K562 (cell line): ENCODE measurements around the gene UBE3B. TPM values are rescaled to one million over a fixed set of nuclear protein-coding genes. Genes with fewer than 3 reads are reported as not detected.

Source experiments
- ATAC-seq: fragments of 200-7000 bp; cut with Tn5 transposase; 3 replicates; pipeline ENCODE4 v1.9.1; 2020; ENCODE audit warnings: moderate library complexity
- BruUV-seq: library from RNA; stranded (reverse); fragments of 400-500 nt; replicated peaks from 2 replicates; lab custom pipeline; 2021; lab: Mats Ljungman, UMichigan
- CTCF ChIA-PET: fragments of 300-600 bp; formaldehyde crosslinking; extraction: SDS; loops from one replicate; lab custom pipeline; 2021; ENCODE audit warnings: low intra/inter-chr PET ratio; lab: Yijun Ruan, JAX
- POLR2A ChIA-PET: fragments of 300-600, 350-650 bp; sonication (Branson Sonifier 250); formaldehyde crosslinking; extraction: SDS; loops from one replicate; lab custom pipeline; 2021; ENCODE audit warnings: antibody characterized with exemption, inconsistent platforms; lab: Yijun Ruan, JAX
- DNase-seq, 4 experiments: peaks; one replicate each; pipeline versions ENCODE4 v3.0.0 to v3.0.0-alpha.2; 2011 to 2018; ENCODE audit warnings: low spot score in 3 of 4, mixed read lengths in 3 of 4; ENCODE audit errors: extremely low read depth in 1 of 4
- FAIRE-seq: peaks from 2 replicates; lab custom pipeline; 2011; peaks lifted over from hg19 to GRCh38; lab: Jason Lieb, UNC
- H2AFZ ChIP-seq: 2 replicates; pipeline ENCODE4 v1.6.0; 2011; ENCODE audit warnings: low read depth, low read length, control low read depth, inconsistent platforms
- H3K27ac ChIP-seq: fragments of 200-600 bp; 3 replicates; pipeline ENCODE4 v1.8.0; 2011; ENCODE audit warnings: low read depth, mild to moderate bottlenecking, control low read depth, inconsistent platforms, low read length, moderate library complexity, mixed read lengths; ENCODE audit errors: extremely low read depth
- H3K27me3 ChIP-seq, 2 experiments: fragments of 300-600 bp in 1 of 2; 2 replicates in 1 of 2; 3 replicates in 1 of 2; pipeline versions ENCODE4 v1.6.0 to v1.8.0; 2011; ENCODE audit warnings: inconsistent platforms in 2 of 2, low read length in 2 of 2, mild to moderate bottlenecking in 1 of 2, mixed read lengths in 1 of 2, moderate library complexity in 1 of 2; ENCODE audit not compliant: control insufficient read depth in 2 of 2, insufficient read depth in 2 of 2
- H3K36me3 ChIP-seq: fragments of 300-600 bp; 3 replicates; pipeline ENCODE4 v1.8.0; 2011; ENCODE audit warnings: mild to moderate bottlenecking, low read length, inconsistent platforms; ENCODE audit not compliant: control insufficient read depth, insufficient read depth
- H3K4me1 ChIP-seq, 2 experiments: fragments of 200-600 bp in 1 of 2; replicated peaks in 1 of 2; 2 replicates in 1 of 2; 3 replicates in 1 of 2; pipeline versions ENCODE4 v1.5.1 to v1.8.0; 2011; ENCODE audit warnings: inconsistent platforms in 2 of 2, low read length in 2 of 2, mild to moderate bottlenecking in 1 of 2, mixed read lengths in 1 of 2, moderate library complexity in 1 of 2; ENCODE audit not compliant: control insufficient read depth in 2 of 2, insufficient read depth in 2 of 2
- H3K4me2 ChIP-seq: 2 replicates; pipeline ENCODE4 v1.6.1; 2011; ENCODE audit warnings: low read length, control low read depth, inconsistent platforms, mixed read lengths; ENCODE audit not compliant: insufficient read depth
- H3K4me3 ChIP-seq: fragments of 200-600 bp; sonication (generic), shearing (Covaris generic); 2 replicates; pipeline ENCODE4 v1.5.1; 2016; ENCODE audit warnings: control low read depth, inconsistent platforms
- H3K79me2 ChIP-seq: fragments of 200-600 bp; 3 replicates; pipeline ENCODE4 v1.8.0; 2011; ENCODE audit warnings: low read length, inconsistent platforms; ENCODE audit not compliant: control insufficient read depth, insufficient read depth
- H3K9ac ChIP-seq, 2 experiments: 2 replicates each; pipeline versions ENCODE4 v1.6.0 to v1.6.1; 2011; ENCODE audit warnings: low read depth in 2 of 2, low read length in 2 of 2, control low read depth in 1 of 2, inconsistent platforms in 1 of 2, mild to moderate bottlenecking in 1 of 2, mixed read lengths in 1 of 2; ENCODE audit not compliant: insufficient read depth in 1 of 2
- H3K9me1 ChIP-seq: one replicate; pipeline ENCODE4 v1.6.0; 2011; ENCODE audit warnings: inconsistent platforms, mild to moderate bottlenecking, low read length, moderate library complexity; ENCODE audit not compliant: control insufficient read depth, insufficient read depth
- H3K9me3 ChIP-seq: replicated peaks from 2 replicates; pipeline ENCODE4 v1.5.1; 2011; ENCODE audit warnings: low read depth, low read length, inconsistent platforms; ENCODE audit not compliant: control insufficient read depth, insufficient read depth
- H4K20me1 ChIP-seq: replicated peaks from 2 replicates; pipeline ENCODE4 v1.6.1; 2011; ENCODE audit warnings: low read length, inconsistent platforms, mixed read lengths; ENCODE audit not compliant: control insufficient read depth, insufficient read depth
- EP400 ChIP-seq: fragments of 450-650 bp; IDR thresholded peaks from 2 replicates; pipeline ENCODE4 v1.6.1; 2017; ENCODE audit warnings: antibody characterized with exemption, mild to moderate bottlenecking, moderate library complexity
- HDAC8 ChIP-seq: fragments of 450-650 bp; IDR thresholded peaks from 2 replicates; pipeline ENCODE4 v1.6.1; 2016; ENCODE audit warnings: mild to moderate bottlenecking, missing genetic modification characterization, moderate library complexity, missing compliant biosample characterization
- KLF13 ChIP-seq: fragments of 450-650 bp; IDR thresholded peaks from 2 replicates; pipeline ENCODE4 v1.6.1; 2016; ENCODE audit warnings: missing genetic modification characterization, low read depth, mild to moderate bottlenecking, missing compliant biosample characterization, moderate library complexity, borderline replicate concordance
- MECOM ChIP-seq: fragments of 250-450 bp; sonication (Bioruptor Pico); IDR thresholded peaks from 2 replicates; pipeline ENCODE4 v1.8.0; 2022; ENCODE audit warnings: inconsistent platforms
- NR1H2 ChIP-seq: sonication (generic); formaldehyde crosslinking; IDR thresholded peaks from 2 replicates; pipeline ENCODE4 v1.4.0; 2020; ENCODE audit warnings: mild to moderate bottlenecking, missing genetic modification reagents
- POLR2A ChIP-seq: fragments of 450-650 bp; conservative IDR thresholded peaks from 2 replicates; pipeline ENCODE4 v1.6.1; 2016
- POLR2B ChIP-seq: fragments of 450-650 bp; IDR thresholded peaks from 2 replicates; pipeline ENCODE4 v1.6.1; 2018; ENCODE audit warnings: low read depth; ENCODE audit not compliant: partially characterized antibody
- POU5F1 ChIP-seq: fragments of 150-350 bp; IDR thresholded peaks from 2 replicates; pipeline ENCODE4 v1.6.1; 2014; ENCODE audit warnings: borderline replicate concordance, low read length, low read depth, mild to moderate bottlenecking; ENCODE audit not compliant: partially characterized antibody
- YY1 ChIP-seq, 3 experiments: IDR thresholded peaks; 2 replicates each; pipeline ENCODE4 v1.6.1; 2011; ENCODE audit warnings: low read length in 2 of 3, mild to moderate bottlenecking in 2 of 3, moderate library complexity in 2 of 3, borderline replicate concordance in 1 of 3, control low read depth in 1 of 3, low read depth in 1 of 3; ENCODE audit not compliant: insufficient read depth in 3 of 3, insufficient replicate concordance in 2 of 3, control insufficient read depth in 1 of 3, insufficient read length in 1 of 3; ENCODE audit errors: extremely low read depth in 1 of 3
- ZNF696 ChIP-seq: fragments of 250-450 bp; sonication (Bioruptor Pico); conservative IDR thresholded peaks from 2 replicates; pipeline ENCODE4 v1.4.0; 2020; ENCODE audit warnings: mild to moderate bottlenecking, moderate library complexity
- WGBS: fragments of 100-300 bp; shearing (Covaris generic); methylation state at CpG from one replicate; pipeline ENCODE4 v1.1.6; 2016; ENCODE audit warnings: low coverage, mixed read lengths; ENCODE audit not compliant: insufficient coverage; ENCODE audit errors: missing lambda C conversion rate; 5-methylcytosine and 5-hydroxymethylcytosine counted together
- in situ Hi-C: fragments of 300-500 bp; cut with MboI; formaldehyde crosslinking; loops from 4 replicates; pipeline ENCODE4 v1.15.0; 2018; ENCODE audit warnings: inconsistent platforms, mixed read lengths
- intact Hi-C: fragments of 100-400 bp; cut with micrococcal nuclease; formaldehyde crosslinking; loops from 2 replicates; pipeline ENCODE4 v1.14.2; 2022
- polyA plus RNA-seq, 8 experiments: library from polyadenylated mRNA; depleted of rRNA in 4 of 8; stranded (reverse) in 5 of 8; unstranded in 3 of 8; fragments of >200 nt; fragmentation: Nextera tagmentation in 2 of 8; fragmentation: Illumina TruSeq in 1 of 8; extraction: Ambion mirVana in 2 of 8; extraction: Trizol in 1 of 8; gene quantifications; 2 replicates each; pipeline versions ENCODE4 v1.2.1 to v1.2.3, GENCODE V29; 2011 to 2014; ENCODE audit warnings: inconsistent platforms in 1 of 8, missing spikeins in 1 of 8
- total RNA-seq, 7 experiments: library from RNA; depleted of rRNA in 6 of 7; stranded (reverse); fragments of >200 nt in 6 of 7; fragmentation: Illumina TruSeq in 2 of 7; extraction: Trizol in 2 of 7; gene quantifications; 2 replicates each; pipeline versions ENCODE4 v1.2.1 to v1.2.3, GENCODE V29; 2011 to 2021; ENCODE audit warnings: low replicate concordance in 1 of 7
- TF ChIP-seq, protein P1 (sequence below): fragments of 450-650 bp; formaldehyde crosslinking; IDR thresholded peaks from 2 replicates; pipeline ENCODE4 v1.4.0; 2020; ENCODE audit warnings: mild to moderate bottlenecking, mixed read lengths
- TF ChIP-seq, protein P2 (sequence below): IDR thresholded peaks from 2 replicates; pipeline ENCODE4 v1.6.1; 2011; ENCODE audit warnings: borderline replicate concordance, low read depth, mild to moderate bottlenecking, moderate library complexity, low read length; ENCODE audit not compliant: insufficient read depth, poor library complexity, severe bottlenecking

Gene UBE3B
- total and polyA plus RNA-seq, 9 of the 15 experiments (the other 6 are each of a cell fraction or from before 2014, with no cell fraction given), result 7.6 to 23.6 (median 15.5) TPM

DNA sequence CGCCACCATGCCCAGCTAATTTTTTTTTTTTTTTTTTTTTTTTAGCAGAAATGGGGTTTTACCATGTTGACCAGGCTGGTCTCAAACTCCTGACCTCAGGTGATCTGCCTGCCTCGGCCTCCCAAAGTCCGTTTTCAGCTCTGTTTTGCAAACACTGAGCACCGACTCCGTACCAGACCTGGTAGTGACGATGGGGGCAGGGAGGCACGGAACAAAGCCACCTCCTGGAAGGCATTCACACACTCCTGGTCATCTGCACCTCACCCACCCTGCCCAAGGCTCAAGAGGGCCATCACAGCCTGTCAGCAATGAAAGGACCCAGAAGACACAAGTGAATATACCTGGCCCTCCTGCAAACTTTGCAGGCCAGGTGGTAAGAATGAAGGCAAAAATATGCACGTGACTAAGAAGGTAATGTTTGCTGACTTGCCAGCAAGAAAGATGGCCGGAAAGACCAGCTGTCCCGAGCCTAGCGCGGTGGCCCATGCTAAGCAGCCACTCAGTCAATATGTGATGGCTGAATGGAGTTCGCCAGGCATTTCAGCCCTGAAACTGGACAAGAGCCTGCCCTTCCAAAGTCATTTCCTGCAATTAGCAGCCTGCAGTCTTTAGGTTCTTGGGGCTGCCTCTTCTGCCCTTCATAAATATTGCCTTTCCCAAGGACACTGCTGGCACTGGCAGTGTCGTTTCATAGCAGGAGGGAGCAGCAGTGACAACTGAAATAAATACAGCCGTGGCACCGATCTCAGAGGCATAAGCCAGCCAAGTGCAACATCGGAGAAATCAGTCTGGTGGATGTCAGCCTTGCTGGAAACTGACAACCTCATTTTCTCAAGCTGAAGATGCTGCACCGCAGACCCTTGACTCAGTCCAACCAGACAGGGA lies 78.2 kb downstream of the UBE3B start:
- no peak overlapping the region for H3K27ac ChIP-seq
- ChIA-PET CTCF (interaction anchor here (0.6 kb wide), 1 partner anchor 47 kb away, joined by 5 read pairs; no protein-coding TSS in a partner anchor), POLR2A (interaction anchor here (0.6 to 2.7 kb wide), 6 partner anchors 10 to 274 kb away, joined by 3 to 9 read pairs (median 3); no protein-coding TSS in a partner anchor)
- no peaks in the 10 kb centered on the region for H3K9me3 ChIP-seq
- H3K9ac ChIP-seq, result 0 out of 4 replicates have a peak overlapping the region, but pooled peaks of 1 of the 2 experiments have one; percentile 4
- H3K27me3 ChIP-seq, result peaks cover 24 to 34% of the 10 kb centered on the region in 2 experiments
- ATAC-seq (no peak; the same call in 2 of the 3 replicates), DNase-seq (no peak), FAIRE-seq (no peak)
- H4K20me1 ChIP-seq, result peaks cover 19% of the 10 kb centered on the region
- no peaks in the 10 kb centered on the region for H3K79me2 ChIP-seq
- no TSS peak for BruUV-seq
- in situ Hi-C loops, result no loop called here
- no peak overlapping the region for H3K4me3 ChIP-seq
- H3K36me3 ChIP-seq, result no peaks in the 10 kb centered on the region; the same call in 2 of the 3 replicates
- H3K4me1 ChIP-seq, result no peaks in the 10 kb centered on the region; a peak in 1 of 5 replicates
- no peak overlapping the region for H2AFZ ChIP-seq
- H3K4me2 ChIP-seq, result no peak overlapping the region
- intact Hi-C loops, result no loop called here
- H3K9me1 ChIP-seq, result peaks cover 3% of the 10 kb centered on the region
- 38% methylated on average over 14 of the region's 18 CpGs for WGBS
- no peak for TF ChIP-seq EP400
- TF ChIP-seq POLR2B, result no peak
- TF ChIP-seq MECOM, result no peak
- TF ChIP-seq ZNF696 (CRISPR knock-in tag), result no peak
- TF ChIP-seq, protein P1, sequence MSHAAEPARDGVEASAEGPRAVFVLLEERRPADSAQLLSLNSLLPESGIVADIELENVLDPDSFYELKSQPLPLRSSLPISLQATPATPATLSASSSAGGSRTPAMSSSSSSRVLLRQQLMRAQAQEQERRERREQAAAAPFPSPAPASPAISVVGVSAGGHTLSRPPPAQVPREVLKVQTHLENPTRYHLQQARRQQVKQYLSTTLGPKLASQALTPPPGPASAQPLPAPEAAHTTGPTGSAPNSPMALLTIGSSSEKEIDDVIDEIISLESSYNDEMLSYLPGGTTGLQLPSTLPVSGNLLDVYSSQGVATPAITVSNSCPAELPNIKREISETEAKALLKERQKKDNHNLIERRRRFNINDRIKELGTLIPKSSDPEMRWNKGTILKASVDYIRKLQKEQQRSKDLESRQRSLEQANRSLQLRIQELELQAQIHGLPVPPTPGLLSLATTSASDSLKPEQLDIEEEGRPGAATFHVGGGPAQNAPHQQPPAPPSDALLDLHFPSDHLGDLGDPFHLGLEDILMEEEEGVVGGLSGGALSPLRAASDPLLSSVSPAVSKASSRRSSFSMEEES (CRISPR knock-in tag), result 0 out of 2 replicates have a peak, but pooled peaks have one; percentile 3
- no peak for TF ChIP-seq POU5F1
- peak in 1 of 3 experiments; percentile 57 for TF ChIP-seq YY1 (IDR thresholded peaks at IDR 0.05; ENCODE audit: borderline replicate concordance in 1 of 3, control insufficient read depth in 1 of 3, extremely low read depth in 1 of 3, insufficient read depth in 3 of 3, insufficient read length in 1 of 3, insufficient replicate concordance in 2 of 3, low read depth in 1 of 3, low read length in 2 of 3)
- TF ChIP-seq HDAC8 (tag), result no peak
- TF ChIP-seq POLR2A, result 0 out of 2 replicates have a peak, but pooled peaks have one; percentile 17
- TF ChIP-seq, protein P2, sequence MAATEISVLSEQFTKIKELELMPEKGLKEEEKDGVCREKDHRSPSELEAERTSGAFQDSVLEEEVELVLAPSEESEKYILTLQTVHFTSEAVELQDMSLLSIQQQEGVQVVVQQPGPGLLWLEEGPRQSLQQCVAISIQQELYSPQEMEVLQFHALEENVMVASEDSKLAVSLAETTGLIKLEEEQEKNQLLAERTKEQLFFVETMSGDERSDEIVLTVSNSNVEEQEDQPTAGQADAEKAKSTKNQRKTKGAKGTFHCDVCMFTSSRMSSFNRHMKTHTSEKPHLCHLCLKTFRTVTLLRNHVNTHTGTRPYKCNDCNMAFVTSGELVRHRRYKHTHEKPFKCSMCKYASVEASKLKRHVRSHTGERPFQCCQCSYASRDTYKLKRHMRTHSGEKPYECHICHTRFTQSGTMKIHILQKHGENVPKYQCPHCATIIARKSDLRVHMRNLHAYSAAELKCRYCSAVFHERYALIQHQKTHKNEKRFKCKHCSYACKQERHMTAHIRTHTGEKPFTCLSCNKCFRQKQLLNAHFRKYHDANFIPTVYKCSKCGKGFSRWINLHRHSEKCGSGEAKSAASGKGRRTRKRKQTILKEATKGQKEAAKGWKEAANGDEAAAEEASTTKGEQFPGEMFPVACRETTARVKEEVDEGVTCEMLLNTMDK, result no peak
- TF ChIP-seq NR1H2 (CRISPR knock-in tag), result no peak
- no peak for TF ChIP-seq KLF13
